H1 (cell line): Measurements from ENCODE around the gene SIRT6. TPM values are rescaled to one million over a fixed set of nuclear protein-coding genes. Genes with fewer than 3 reads are reported as not detected.

Experiments used
- BACH1 ChIP-seq: IDR thresholded peaks from 2 replicates; pipeline ENCODE4 v1.6.1; 2012; ENCODE audit warnings: low read length, improper control_type of control experiment
- CTCF ChIP-seq, 3 experiments: IDR thresholded peaks; 1 replicate in 2 of 3; 2 replicates in 1 of 3; pipeline versions ENCODE4 v1.5.1 to v1.6.1; 2011; ENCODE audit warnings: low read length in 3 of 3, mild to moderate bottlenecking in 3 of 3, inconsistent platforms in 2 of 3, low read depth in 1 of 3, moderate library complexity in 1 of 3; ENCODE audit not compliant: insufficient read depth in 1 of 3; ENCODE audit errors: control extremely low read depth in 1 of 3
- EP300 ChIP-seq, 2 experiments: IDR thresholded peaks; 1 replicate in 1 of 2; 2 replicates in 1 of 2; pipeline ENCODE4 v1.6.1; 2011 to 2012; ENCODE audit warnings: low read depth in 2 of 2, low read length in 2 of 2, mild to moderate bottlenecking in 2 of 2, borderline replicate concordance in 1 of 2, inconsistent platforms in 1 of 2, moderate library complexity in 1 of 2
- FOSL1 ChIP-seq: IDR thresholded peaks from 2 replicates; pipeline ENCODE4 v1.6.1; 2011; ENCODE audit warnings: mild to moderate bottlenecking, low read depth, low read length, moderate library complexity; ENCODE audit not compliant: insufficient read depth
- KDM1A ChIP-seq: fragments of 200-600, 300-600 bp; sonication (generic); IDR thresholded peaks from 2 replicates; pipeline ENCODE4 v1.7.1; 2016; ENCODE audit warnings: mild to moderate bottlenecking, low read length, borderline replicate concordance
- MAFK ChIP-seq: IDR thresholded peaks from 2 replicates; pipeline ENCODE4 v1.6.1; 2012; ENCODE audit warnings: low read depth, mild to moderate bottlenecking, improper control_type of control experiment, low read length
- MAX ChIP-seq: IDR thresholded peaks from 2 replicates; pipeline ENCODE4 v1.6.1; 2012; ENCODE audit warnings: inconsistent platforms
- NANOG ChIP-seq: IDR thresholded peaks from 2 replicates; pipeline ENCODE4 v1.6.1; 2011; ENCODE audit warnings: low read length, low read depth, mild to moderate bottlenecking, inconsistent platforms; ENCODE audit not compliant: insufficient read depth, poor library complexity, severe bottlenecking
- RAD21 ChIP-seq, 2 experiments: IDR thresholded peaks in 1 of 2; conservative IDR thresholded peaks in 1 of 2; 2 replicates each; pipeline ENCODE4 v1.6.1; 2011; ENCODE audit warnings: low read depth in 2 of 2, low read length in 2 of 2, improper control_type of control experiment in 1 of 2, inconsistent platforms in 1 of 2, mild to moderate bottlenecking in 1 of 2, moderate library complexity in 1 of 2
- RFX5 ChIP-seq: IDR thresholded peaks from 2 replicates; pipeline ENCODE4 v1.6.1; 2011; ENCODE audit warnings: low read depth, low read length, improper control_type of control experiment, borderline replicate concordance
- USF2 ChIP-seq: IDR thresholded peaks from 2 replicates; pipeline ENCODE4 v1.6.1; 2011; ENCODE audit warnings: low read length, improper control_type of control experiment
- YY1 ChIP-seq: IDR thresholded peaks from 2 replicates; pipeline ENCODE4 v1.6.1; 2011; ENCODE audit warnings: low read depth, mild to moderate bottlenecking, low read length
- polyA plus RNA-seq, 7 experiments: library from polyadenylated mRNA; depleted of rRNA in 3 of 7; stranded (reverse) in 5 of 7; unstranded in 2 of 7; fragments of >200 nt in 5 of 7; fragments of 200-250 nt in 2 of 7; gene quantifications; 1 replicate in 5 of 7; 2 replicates in 1 of 7; 4 replicates in 1 of 7; pipeline versions ENCODE4 v1.2.1 to v1.2.3, GENCODE V29; 2011 to 2013; ENCODE audit warnings: missing spikeins in 2 of 7, mixed read lengths in 2 of 7
- total RNA-seq: library from RNA; stranded (reverse); fragmentation: NEBNext Ultra II Directional; extraction: Animal tissue kit (Norgen Biotek cat#: 25700); gene quantifications from 2 replicates; pipeline ENCODE4 v1.2.1, GENCODE V29; 2021

SIRT6 gene
- total and polyA plus RNA-seq, 2 of the 8 experiments (the other 6 are each of a cell fraction or from before 2014, with no cell fraction given) = 25.2 to 27.0 TPM

- no peak for TF ChIP-seq FOSL1
- TF ChIP-seq BACH1 = no peak
- TF ChIP-seq EP300 (IDR thresholded peaks at IDR 0.05; ENCODE audit: borderline replicate concordance in 1 of 2, low read depth in 2 of 2, low read length in 2 of 2) = no peak
- peak in 1 of 2 experiments; percentile 27; a peak in 1 of 4 replicates for TF ChIP-seq RAD21 (IDR thresholded peaks at IDR 0.05 in 1 of 2, conservative IDR thresholded peaks at IDR 0.05 in 1 of 2; ENCODE audit: low read depth in 2 of 2, low read length in 2 of 2)
- TF ChIP-seq USF2 = no peak
- no peak for TF ChIP-seq KDM1A
- TF ChIP-seq YY1 = 0 out of 2 replicates have a peak, but pooled peaks have one; percentile 20
- no peak for TF ChIP-seq RFX5
- peak; percentile 51 for TF ChIP-seq MAX
- peak; percentile 45 to 60 (median 56) for TF ChIP-seq CTCF (IDR thresholded peaks at IDR 0.05; ENCODE audit: control extremely low read depth in 1 of 3, insufficient read depth in 1 of 3, low read depth in 1 of 3, low read length in 3 of 3)
- no peak for TF ChIP-seq MAFK
- no peak for TF ChIP-seq NANOG
Observed at GRCh38 chr19:4199699-4200293, 17.4 kb upstream of the SIRT6 start (continued).
